IMR-90 (cell line): ENCODE results near the gene ADARB2. TPM values are rescaled to one million over a fixed set of nuclear protein-coding genes. Genes with fewer than 3 reads are reported as not detected.

ENCODE experiments used
- ATAC-seq: fragments of 200-7000 bp; cut with Tn5 transposase; 2 replicates; pipeline ENCODE4 v1.9.1; 2020; ENCODE audit warnings: low read depth, mild to moderate bottlenecking, moderate library complexity
- BruUV-seq: library from RNA; stranded (reverse); fragments of 400-500 nt; replicated peaks from 2 replicates; lab custom pipeline; 2021; lab: Mats Ljungman, UMichigan
- CTCF ChIA-PET: fragments of 300-600 bp; formaldehyde crosslinking; extraction: SDS; loops from one replicate; lab custom pipeline; 2021; ENCODE audit warnings: antibody characterized with exemption; lab: Yijun Ruan, JAX
- POLR2A ChIA-PET: fragments of 300-600 bp; sonication (Branson Sonifier 250); formaldehyde crosslinking; loops from one replicate; lab custom pipeline; 2022; ENCODE audit warnings: antibody characterized with exemption; ENCODE audit not compliant: unreplicated experiment; lab: Charles Lee
- DNase-seq: peaks from one replicate; pipeline ENCODE4 v3.0.0; 2013
- H2AFZ ChIP-seq: replicated peaks from 2 replicates; pipeline ENCODE3; 2013; ENCODE audit warnings: low read length, mild to moderate bottlenecking; ENCODE audit not compliant: poor library complexity
- H2AK5ac ChIP-seq: 2 replicates; pipeline ENCODE4 v1.6.1; 2013; ENCODE audit warnings: low read depth, low read length, inconsistent platforms
- H2AK9ac ChIP-seq: replicated peaks from 2 replicates; pipeline ENCODE3; 2013; ENCODE audit warnings: mild to moderate bottlenecking, low read depth, low read length, moderate library complexity; ENCODE audit not compliant: poor library complexity
- H2BK120ac ChIP-seq: 2 replicates; pipeline ENCODE4 v1.6.1; 2013; ENCODE audit warnings: low read depth, low read length, inconsistent platforms
- H2BK15ac ChIP-seq: 3 replicates; pipeline ENCODE4 v1.6.1; 2013; ENCODE audit warnings: low read depth, low read length, inconsistent platforms
- H2BK20ac ChIP-seq: 2 replicates; pipeline ENCODE4 v1.6.1; 2013; ENCODE audit warnings: low read depth, mild to moderate bottlenecking, inconsistent platforms, low read length, moderate library complexity
- H2BK5ac ChIP-seq: 2 replicates; pipeline ENCODE4 v1.6.1; 2013; ENCODE audit warnings: mild to moderate bottlenecking, low read depth, low read length, inconsistent platforms; ENCODE audit not compliant: poor library complexity, severe bottlenecking
- H3K14ac ChIP-seq: replicated peaks from 2 replicates; pipeline ENCODE4 v1.6.1; 2013; ENCODE audit warnings: low read depth, low read length, inconsistent platforms
- H3K18ac ChIP-seq: 2 replicates; pipeline ENCODE4 v1.6.1; 2013; ENCODE audit warnings: low read depth, low read length, control low read depth
- H3K23ac ChIP-seq: 2 replicates; pipeline ENCODE4 v1.6.1; 2013; ENCODE audit warnings: low read depth, low read length, inconsistent platforms
- H3K27ac ChIP-seq: 2 replicates; pipeline ENCODE4 v1.5.1; 2013; ENCODE audit warnings: mild to moderate bottlenecking, control low read depth, low read length; ENCODE audit not compliant: insufficient read depth
- H3K27me3 ChIP-seq: 2 replicates; pipeline ENCODE4 v1.6.1; 2013; ENCODE audit warnings: low read length; ENCODE audit not compliant: control insufficient read depth, insufficient read depth
- H3K36me3 ChIP-seq: 2 replicates; pipeline ENCODE4 v1.6.1; 2013; ENCODE audit warnings: low read length, mixed read lengths; ENCODE audit not compliant: control insufficient read depth, insufficient read depth
- H3K4ac ChIP-seq: 2 replicates; pipeline ENCODE4 v1.6.1; 2013; ENCODE audit warnings: low read depth, low read length, inconsistent platforms
- H3K4me1 ChIP-seq: 2 replicates; pipeline ENCODE4 v1.6.1; 2013; ENCODE audit warnings: low read length, mixed read lengths; ENCODE audit not compliant: control insufficient read depth, insufficient read depth
- H3K4me2 ChIP-seq: 2 replicates; pipeline ENCODE4 v1.6.1; 2013; ENCODE audit warnings: low read depth, mild to moderate bottlenecking, control low read depth, low read length, moderate library complexity
- H3K4me3 ChIP-seq: 2 replicates; pipeline ENCODE4 v1.5.1; 2013; ENCODE audit warnings: low read depth, mild to moderate bottlenecking, control low read depth, low read length, moderate library complexity; ENCODE audit not compliant: insufficient read depth
- H3K56ac ChIP-seq: 2 replicates; pipeline ENCODE4 v1.6.1; 2013; ENCODE audit warnings: low read length, inconsistent platforms; ENCODE audit not compliant: insufficient read depth; ENCODE audit errors: extremely low read depth
- H3K79me1 ChIP-seq, 2 experiments: 2 replicates each; pipeline ENCODE4 v1.6.1; 2013; ENCODE audit warnings: low read length in 2 of 2, inconsistent platforms in 1 of 2, low read depth in 1 of 2
- H3K9ac ChIP-seq: 2 replicates; pipeline ENCODE4 v1.6.1; 2013; ENCODE audit warnings: low read depth, low read length, control low read depth
- H3K9me1 ChIP-seq: 2 replicates; pipeline ENCODE4 v1.6.1; 2013; ENCODE audit warnings: low read length, inconsistent platforms; ENCODE audit not compliant: insufficient read depth
- H3K9me3 ChIP-seq: 2 replicates; pipeline ENCODE4 v1.6.1; 2013; ENCODE audit warnings: low read length; ENCODE audit not compliant: control insufficient read depth, insufficient read depth
- H4K20me1 ChIP-seq: 2 replicates; pipeline ENCODE4 v1.6.1; 2013; ENCODE audit warnings: low read length, inconsistent platforms; ENCODE audit not compliant: insufficient read depth
- H4K5ac ChIP-seq: 2 replicates; pipeline ENCODE4 v1.6.1; 2013; ENCODE audit warnings: mild to moderate bottlenecking, low read depth, low read length, control low read depth
- H4K8ac ChIP-seq, 2 experiments: 2 replicates each; pipeline ENCODE4 v1.6.1; 2013; ENCODE audit warnings: low read depth in 2 of 2, low read length in 2 of 2, control low read depth in 1 of 2, inconsistent platforms in 1 of 2
- H4K91ac ChIP-seq: 2 replicates; pipeline ENCODE4 v1.6.1; 2013; ENCODE audit warnings: low read depth, low read length, inconsistent platforms; ENCODE audit not compliant: insufficient read depth
- BHLHE40 ChIP-seq: fragments of 150-350 bp; IDR thresholded peaks from 2 replicates; pipeline ENCODE4 v1.6.1; 2016; ENCODE audit warnings: mild to moderate bottlenecking, low read depth, low read length
- FOS ChIP-seq: fragments of 150-350 bp; IDR thresholded peaks from 2 replicates; pipeline ENCODE4 v1.6.1; 2016; ENCODE audit warnings: low read depth, low read length
- MXI1 ChIP-seq: IDR thresholded peaks from 2 replicates; pipeline ENCODE4 v1.6.1; 2012; ENCODE audit warnings: low read depth, mild to moderate bottlenecking, low read length, moderate library complexity, borderline replicate concordance
- NFE2L2 ChIP-seq: fragments of 150-350 bp; IDR thresholded peaks from 2 replicates; pipeline ENCODE4 v1.6.1; 2016; ENCODE audit warnings: low read depth, mild to moderate bottlenecking, low read length
- RCOR1 ChIP-seq: IDR thresholded peaks from 2 replicates; pipeline ENCODE4 v1.6.1; 2012; ENCODE audit warnings: mild to moderate bottlenecking, low read length, improper control_type of control experiment; ENCODE audit not compliant: insufficient replicate concordance
- WGBS, 2 experiments: methylation state at CpG; one replicate each; pipeline versions ENCODE4 v1.1.5 to v1.1.7; 2013; ENCODE audit warnings: missing lambda C conversion rate in 2 of 2; ENCODE audit not compliant: insufficient read length in 1 of 2; ENCODE audit errors: extremely low coverage in 2 of 2; 5-methylcytosine and 5-hydroxymethylcytosine counted together
- dilution Hi-C: fragments of 300-500 bp; cut with HindIII; formaldehyde crosslinking; loops from one replicate; pipeline ENCODE4 v1.14.3; 2018; ENCODE audit warnings: low sequenced_read_pairs; ENCODE audit not compliant: unreplicated experiment
- in situ Hi-C: fragments of 300-500 bp; cut with MboI; formaldehyde crosslinking; loops from 3 replicates; pipeline ENCODE4 v1.14.3; 2019; ENCODE audit warnings: low sequenced_read_pairs, inconsistent platforms, mixed read lengths
- intact Hi-C: fragments of 100-400 bp; cut with micrococcal nuclease; formaldehyde crosslinking; loops from 2 replicates; pipeline ENCODE4 v1.10.0; 2022
- polyA plus RNA-seq, 3 experiments: library from polyadenylated mRNA; depleted of rRNA; stranded (reverse); fragments of >200 nt; gene quantifications; 2 replicates each; pipeline ENCODE4 v1.2.3, GENCODE V29; 2012; ENCODE audit warnings: low replicate concordance in 1 of 3
- total RNA-seq: library from RNA; depleted of rRNA; stranded (reverse); fragments of >200 nt; gene quantifications from 2 replicates; pipeline ENCODE4 v1.2.3, GENCODE V29; 2012

The ADARB2 gene
- total and polyA plus RNA-seq, 2 of the 4 experiments (the other 2 are of a cell fraction): not detected

DNA sequence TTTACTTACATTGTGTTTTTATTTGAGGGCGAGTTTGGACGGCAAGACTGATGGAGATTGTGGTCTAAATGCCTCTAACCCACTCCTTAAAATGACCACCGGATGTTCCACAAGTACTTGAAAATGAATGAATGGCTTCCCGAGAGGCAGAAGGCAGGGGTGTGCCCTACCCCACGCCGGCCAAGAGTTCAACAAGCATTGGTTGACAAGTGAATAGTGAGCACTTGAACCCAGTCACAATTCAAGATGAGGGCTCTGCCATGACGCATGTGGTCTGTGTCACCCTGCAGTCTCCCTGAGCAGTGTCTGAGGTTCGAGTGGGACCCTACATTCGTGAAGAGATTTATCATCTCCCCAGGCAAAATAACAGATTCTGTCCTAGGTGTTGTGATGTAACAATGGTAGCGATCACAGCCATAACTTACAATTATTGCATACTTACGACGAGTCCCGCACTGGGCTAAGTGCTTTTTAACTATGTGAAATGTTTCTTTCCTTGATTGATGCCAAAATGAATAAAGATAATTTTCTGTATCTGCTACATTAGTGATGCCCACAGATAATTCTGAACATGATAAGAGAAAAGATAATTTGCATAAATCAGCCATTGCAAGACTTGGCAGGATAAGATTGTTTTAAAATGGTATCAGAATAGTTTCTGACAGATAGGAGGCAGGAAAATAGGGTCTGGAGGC, 375.8 kb downstream of the ADARB2 start:
- Histone ChIP-seq H3K9me3 (peaks cover 46% of the 10 kb centered on the region), H3K4me1 (no peaks in the 10 kb centered on the region), H2BK5ac (no peak overlapping the region), H3K4me3 (no peak overlapping the region), H3K14ac (no peak overlapping the region), H3K27ac (no peak overlapping the region), H2AK5ac (no peak overlapping the region), H3K27me3 (no peaks in the 10 kb centered on the region), H2AFZ (no peak overlapping the region), H4K5ac (no peak overlapping the region), H4K91ac (no peak overlapping the region), H3K23ac (no peak overlapping the region), H3K4me2 (no peak overlapping the region), H3K79me1 (no peaks in the 10 kb centered on the region), H3K9ac (no peak overlapping the region), H2BK20ac (no peak overlapping the region), H2AK9ac (no peak overlapping the region), H3K4ac (no peak overlapping the region), H4K8ac (no peak overlapping the region), H3K18ac (no peak overlapping the region), H2BK15ac (no peak overlapping the region), H4K20me1 (no peaks in the 10 kb centered on the region), H2BK120ac (no peak overlapping the region), H3K36me3 (no peaks in the 10 kb centered on the region), H3K56ac (no peak overlapping the region), H3K9me1 (no peaks in the 10 kb centered on the region)
- DNase-seq (no peak), ATAC-seq (no peak)
- BruUV-seq: no TSS peak
- WGBS, 2 experiments: no CpG with 5 or more reads among the region's 13 CpGs
- in situ Hi-C loops: no loop called here
- dilution Hi-C loops: no loop called here
- CTCF ChIA-PET: no interaction called here
- POLR2A ChIA-PET: no interaction called here
- intact Hi-C loops: no loop called here
- TF ChIP-seq FOS (no peak), NFE2L2 (no peak), MXI1 (no peak), BHLHE40 (no peak), RCOR1 (no peak)
